Activated T-cell treated with anti-CD3 and anti-CD28 coated beads for 1 hour (primary cell): ENCODE results near the gene MRGPRD.

Experiments used
- DNase-seq: peaks from one replicate; pipeline ENCODE4 v3.0.0-alpha.2; 2020; ENCODE audit warnings: low read depth

Gene MRGPRD

DNA sequence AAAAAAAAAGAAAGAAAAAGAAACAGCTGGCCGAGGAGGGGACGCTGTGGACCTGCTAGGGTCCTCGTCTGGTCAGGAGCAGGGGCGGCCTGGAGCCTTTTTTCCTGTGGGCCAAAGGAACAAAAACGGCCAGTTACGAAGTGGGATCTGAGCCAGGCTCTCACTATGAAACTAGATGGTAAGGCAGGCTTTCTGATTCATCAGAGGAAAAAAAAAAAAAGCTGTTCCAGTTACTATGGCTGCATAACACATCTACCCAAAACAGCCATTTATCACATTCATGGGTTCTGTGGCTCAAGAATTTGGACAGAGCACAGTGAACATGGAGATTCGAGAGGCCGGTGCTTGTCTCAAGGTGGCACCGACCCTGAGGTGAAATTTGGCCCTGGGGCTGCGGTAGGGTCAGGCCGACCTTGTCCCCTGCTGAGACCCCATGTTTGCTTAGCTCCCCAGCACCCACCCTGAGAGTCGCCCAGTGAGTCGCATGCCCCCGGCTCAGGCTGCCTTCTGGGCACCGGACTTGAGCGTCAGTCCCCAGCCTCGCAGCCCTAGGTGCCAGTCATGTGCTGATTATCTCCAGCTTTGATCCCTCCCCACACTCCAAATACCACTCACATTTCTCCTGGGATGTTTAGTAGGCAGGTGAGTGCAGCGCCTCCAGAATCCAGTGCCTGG lies 34.2 kb downstream of the MRGPRD start:
- no peak for DNase-seq

DNA sequence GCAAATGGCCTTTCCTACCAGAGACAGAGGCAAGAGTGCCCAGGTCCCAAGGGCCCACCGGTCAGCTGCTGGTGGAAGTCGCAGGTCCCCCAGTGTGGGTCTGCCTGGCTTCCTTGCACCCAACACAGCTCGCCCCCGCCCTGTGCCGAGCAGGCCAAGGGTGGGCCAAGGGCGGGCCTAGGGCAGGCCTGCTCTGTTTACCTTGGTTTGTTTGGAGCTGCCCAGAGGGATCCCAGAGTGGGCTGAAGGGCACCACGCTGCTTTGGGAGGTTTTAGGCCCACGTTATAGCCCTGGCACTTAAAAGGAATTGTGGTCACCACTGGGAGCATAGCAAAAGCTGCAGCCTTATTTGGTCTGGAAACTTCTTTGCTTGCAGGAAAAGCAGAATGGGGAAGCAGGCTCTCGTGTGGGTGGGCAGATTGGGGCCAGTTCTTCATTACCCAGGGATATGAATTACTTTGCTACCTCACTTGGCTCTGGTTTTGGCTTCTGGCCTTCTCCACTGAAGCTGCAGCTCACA lies 38.0 kb downstream of the MRGPRD start:
- DNase-seq = no peak

DNA sequence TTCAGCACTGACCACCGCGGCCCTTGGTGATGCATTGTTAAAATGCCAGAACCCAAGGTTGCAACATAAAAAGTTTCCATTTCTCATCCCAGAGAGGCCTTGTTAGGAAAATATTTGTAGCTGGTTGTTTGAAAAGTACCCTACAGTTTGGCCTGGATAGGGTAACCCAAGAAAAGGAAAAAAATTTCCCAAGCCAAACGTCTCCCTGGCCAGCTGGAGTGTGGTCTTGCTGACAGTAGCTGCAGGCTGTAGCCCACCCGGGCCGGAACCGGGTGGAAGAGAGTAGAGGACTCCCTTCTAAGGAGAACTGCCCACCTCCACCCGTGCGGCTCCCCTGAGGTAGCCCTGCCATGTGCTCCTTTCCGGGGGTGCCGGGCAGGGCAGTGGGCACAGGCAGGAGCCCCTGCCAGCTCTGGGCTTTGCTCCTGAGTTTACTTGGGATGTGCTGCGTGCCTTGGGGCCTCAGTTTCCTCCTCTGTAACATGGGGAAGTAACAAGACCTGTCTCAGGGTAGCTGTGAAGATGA lies 38.6 kb downstream of the MRGPRD start:
- no peak for DNase-seq

DNA sequence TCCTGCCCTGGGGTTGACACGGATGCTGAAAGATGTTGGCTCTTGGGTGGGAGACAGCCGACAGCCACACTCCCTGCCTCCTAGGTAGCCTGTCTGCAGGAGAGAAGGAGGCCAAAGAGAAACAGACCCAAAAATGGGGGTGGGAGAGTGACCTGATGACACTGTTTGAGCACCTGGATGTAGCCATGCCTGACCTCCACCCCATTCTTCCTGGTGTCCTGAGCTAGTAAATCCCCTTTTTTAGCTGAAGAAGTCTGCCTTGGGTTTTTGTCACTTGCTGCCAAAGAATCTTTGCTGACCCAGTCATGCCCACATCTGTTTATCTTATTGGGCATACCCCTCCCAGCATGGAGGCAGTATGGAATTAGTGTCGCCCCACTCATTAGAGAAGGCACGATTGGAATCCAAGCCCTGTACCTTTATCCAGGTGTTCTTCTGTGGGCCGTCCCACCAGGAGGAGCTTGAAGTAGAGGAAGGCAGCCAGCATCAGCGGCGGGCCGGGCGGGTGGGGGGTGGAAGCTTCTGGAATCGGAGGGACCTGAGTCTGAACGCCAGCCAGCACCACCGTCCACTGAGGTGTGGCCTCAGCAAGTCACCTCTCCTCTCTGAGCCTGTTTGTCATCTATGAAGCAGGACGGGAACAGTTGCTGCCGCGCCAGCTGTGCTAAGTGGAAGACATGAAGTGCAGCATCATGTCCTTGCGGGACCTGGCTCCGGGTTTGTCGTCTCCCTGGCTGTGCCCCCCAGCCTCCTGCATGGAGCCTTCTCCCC lies 39.3 kb downstream of the MRGPRD start:
- DNase-seq = no peak

DNA sequence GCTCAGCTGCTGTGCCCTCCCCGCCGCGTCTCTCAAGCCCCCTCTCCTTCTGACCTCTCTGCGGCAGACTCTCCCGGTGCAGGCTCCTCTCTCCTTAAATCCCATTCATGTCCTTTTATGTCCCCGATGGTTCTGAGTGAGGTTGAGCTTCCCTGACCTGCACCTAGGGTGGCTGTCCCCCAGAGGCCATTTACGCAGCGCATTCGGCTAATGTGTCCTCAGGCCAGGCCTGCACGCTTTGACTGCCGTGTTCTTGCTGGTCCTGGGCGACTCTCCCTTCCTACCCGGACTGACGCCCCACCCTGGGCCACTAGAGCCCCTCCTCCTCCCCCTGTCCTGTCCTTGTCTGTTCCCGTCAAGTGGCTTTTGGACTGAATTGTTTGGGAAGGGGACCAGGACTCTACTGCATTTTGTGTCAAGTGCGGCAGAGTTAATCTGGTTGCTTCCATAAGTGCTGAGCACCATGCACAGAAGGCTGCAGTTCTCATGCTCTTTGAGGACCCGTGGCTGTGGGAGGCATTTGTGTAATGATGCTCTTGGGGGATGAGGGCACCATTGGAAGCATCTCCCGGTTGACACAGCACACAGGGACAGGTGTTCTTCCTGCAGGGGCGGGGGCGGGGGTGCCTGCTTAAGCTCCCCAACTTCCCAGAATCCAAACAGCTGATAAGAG lies 40.0 kb downstream of the MRGPRD start:
- no peak for DNase-seq

DNA sequence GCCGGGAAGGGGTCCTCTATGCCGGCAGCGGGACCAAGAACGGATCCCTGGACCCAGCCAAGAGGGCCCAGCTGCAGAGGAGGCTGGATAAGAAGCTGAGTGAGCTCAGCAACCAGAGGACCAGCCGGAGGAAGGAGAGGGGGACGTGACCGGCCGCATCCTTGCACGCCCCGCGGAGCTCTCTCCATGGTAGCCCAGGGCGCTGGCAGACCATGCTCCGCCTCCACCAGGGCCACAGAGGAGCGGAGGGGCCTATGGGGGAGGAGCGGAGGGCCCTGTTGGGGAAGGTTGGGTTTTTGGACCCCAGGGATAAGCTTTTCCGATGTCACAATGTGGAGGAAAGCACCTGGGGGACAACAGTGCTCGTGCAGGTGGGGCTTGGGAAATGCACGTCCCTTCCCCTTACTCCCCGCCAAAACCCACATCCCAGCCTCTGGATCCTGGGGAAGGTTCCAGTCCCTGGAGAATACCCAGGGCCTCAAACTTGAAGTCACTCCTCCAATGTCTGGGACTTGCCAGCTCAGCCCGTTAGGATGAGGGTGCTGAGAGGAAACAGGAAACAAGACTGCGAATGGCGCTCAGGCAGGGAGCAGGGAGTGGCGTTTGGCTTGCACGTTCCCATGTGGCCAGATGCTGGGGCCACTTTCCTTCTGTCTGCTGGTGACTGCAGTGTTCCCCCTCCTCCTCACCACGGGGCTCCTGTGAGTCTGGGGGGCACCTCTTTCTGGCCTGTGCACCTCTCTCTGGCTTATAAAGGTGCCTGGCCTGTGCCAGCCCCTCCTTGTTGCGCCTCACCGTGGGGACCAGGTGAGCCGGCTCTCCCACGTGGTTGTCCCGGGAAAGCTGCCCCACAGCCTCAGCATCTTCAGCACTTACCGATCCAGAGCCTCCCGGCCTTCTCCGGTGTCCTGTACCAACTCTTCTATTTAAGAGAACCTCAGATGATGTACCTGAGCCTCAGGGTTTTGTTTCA lies 40.9 kb downstream of the MRGPRD start:
- no peak for DNase-seq

DNA sequence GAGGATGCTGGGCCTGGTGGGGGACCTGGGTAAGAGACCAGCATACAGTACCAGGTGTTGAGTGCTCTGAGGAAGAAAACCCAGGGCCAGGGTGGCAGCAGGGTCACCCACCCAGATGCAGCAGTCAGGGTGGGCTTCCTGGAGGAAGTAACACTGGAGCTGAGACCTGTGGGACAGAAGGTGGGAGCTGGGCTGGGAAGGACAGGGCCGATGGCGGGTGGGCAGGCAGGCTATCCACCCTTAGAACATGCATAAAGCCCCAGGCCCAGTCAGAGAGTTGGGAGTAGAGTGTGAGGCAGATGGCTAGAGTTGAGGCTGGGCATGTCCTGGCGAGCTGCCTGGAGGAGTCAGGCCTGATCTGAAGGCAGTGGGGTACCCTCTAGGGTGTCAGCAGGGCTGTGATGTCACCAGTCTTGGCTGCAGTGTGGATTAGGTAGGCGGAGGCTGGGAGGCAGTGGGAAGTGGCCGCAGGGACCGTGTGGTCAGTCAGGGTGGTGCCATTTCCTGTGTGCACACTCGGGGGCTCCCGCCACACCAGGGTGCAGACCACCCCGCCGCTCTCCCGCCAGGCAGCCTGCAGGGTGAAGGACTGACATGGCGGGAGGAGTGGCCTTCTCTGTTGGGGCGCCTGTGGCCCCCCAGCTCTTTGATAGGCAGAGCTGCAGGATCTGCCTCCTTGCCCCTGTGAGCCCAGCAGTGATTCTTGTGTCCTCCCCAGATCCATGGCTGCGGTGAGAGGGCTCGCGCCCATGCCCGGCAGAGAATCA lies 41.8 kb downstream of the MRGPRD start:
- DNase-seq = no peak

DNA sequence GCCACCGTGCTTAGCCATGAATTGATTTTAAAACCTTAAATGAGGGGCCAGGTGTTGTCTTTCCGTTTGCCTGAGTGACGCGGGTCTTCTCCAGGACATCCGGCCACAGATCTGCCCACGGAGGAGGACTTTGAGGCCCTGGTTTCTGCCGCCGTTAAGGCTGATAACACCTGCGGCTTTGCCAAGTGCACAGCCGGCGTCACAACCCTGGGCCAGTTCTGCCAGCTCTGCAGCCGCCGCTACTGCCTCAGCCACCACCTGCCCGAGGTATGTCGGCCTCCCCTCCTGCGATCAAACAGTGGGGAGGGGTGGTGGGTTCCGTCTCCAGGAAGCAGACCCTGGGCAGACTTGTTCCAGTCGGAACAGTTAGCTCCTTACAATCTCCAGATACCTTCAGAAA lies 42.7 kb downstream of the MRGPRD start:
- DNase-seq = no peak

DNA sequence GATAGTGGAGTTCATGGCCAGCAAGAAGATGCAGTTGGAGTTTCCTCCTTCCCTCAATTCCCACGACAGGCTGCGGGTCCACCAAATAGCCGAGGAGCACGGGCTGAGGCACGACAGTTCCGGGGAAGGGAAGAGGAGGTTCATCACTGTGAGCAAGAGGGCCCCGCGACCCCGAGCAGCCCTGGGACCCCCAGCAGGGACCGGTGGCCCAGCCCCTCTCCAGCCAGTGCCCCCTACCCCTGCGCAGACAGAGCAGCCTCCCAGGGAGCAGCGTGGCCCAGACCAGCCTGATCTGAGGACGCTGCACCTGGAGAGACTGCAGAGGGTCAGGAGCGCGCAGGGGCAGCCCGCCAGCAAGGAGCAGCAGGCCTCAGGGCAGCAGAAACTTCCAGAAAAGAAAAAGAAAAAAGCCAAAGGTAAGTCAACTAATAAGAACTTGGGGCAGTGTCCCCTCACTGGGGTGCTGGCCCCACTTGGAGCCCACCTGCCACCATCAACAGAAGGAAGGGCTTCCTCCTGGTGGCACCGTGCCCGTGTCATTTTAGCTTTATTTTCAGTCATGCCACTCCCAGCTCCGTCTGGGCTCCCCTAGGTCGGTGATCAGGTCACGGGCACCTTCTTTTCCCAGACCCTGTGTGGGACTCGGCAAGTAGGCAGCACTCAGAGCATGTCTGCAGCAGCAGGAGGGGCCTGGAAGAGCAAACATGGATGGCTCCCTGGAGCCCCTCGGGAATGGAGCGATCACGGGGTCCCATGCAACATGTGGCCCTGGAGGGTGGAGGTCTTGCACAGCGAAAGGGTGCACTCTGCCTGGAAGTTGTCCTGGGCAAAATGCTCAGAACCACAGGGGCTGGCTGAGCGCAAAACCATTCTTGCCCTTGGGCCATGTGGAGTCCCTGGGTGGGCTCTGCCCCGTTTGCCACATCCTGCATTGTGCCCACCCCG lies 43.8 kb downstream of the MRGPRD start:
- no peak for DNase-seq

DNA sequence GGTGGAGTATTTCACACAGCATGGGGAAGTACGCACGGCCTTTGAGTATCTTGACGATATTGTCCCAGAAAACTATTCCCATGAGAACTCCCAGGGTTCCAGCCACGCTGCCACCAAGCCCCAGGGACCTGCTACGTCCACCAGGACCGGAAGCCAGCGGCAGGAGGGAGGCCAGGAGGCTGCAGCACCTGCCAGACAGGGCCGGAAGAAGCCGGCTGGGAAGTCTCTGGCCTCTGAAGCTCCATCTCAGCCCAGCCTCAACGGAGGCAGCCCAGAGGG lies 44.5 kb downstream of the MRGPRD start:
- no peak for DNase-seq

DNA sequence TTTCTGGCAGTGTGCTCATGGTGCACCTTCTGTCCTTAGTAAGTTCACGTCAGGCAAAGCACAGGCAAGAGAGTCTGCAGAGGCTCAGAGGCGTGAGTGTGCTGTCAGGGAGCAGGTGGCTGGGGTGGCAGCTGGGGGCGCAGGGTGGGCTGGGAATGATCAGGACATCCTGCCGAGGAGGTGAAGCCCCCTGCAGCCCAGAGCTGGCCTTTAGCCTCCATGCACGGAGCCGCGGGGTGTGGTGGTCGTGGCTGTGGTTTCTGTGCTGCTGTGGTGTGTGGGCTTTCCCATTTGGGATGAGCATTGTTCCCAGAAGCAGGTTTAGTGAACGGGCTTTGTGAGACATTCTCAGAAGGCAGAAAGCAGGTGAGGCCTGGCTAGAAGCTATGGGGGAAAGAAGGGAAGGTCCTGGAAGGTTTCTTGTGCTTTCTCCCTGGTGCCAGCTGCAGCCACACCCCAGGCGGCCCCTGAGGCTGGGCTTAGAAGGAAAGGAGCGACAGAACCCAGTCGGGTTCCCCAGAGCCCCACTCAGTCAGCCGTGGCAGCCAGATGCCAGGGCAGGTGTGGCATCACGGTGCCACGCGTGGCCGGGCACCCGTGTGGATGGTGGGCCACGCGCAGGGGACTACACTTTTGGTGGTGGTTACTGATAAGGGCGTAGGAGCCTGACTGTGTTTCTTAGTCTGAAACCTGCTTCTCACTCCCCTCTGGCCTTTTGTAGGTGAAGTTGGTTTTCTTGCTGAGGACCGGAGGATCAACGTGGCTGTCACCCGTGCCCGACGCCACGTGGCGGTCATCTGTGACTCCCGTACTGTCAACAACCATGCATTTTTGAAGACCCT lies 45.0 kb downstream of the MRGPRD start:
- DNase-seq = no peak

DNA sequence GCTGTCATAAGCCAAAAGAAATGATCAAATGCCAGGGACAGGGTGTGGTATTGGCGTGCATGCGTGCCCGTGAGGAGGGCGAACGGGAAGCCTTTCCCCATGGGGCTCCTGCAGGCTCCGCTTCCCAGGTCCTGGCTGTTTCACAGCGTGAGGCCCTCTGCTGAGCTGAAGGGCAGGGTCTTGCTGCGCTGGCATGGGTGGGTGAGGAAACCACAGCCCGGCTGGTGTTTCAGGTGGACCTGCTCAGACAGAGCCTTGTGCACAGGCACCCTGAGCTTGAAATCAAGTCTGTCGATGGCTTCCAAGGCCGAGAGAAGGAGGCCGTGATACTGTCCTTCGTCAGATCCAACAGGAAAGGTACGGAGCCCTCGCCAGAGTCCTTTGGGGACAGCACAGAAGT lies 45.7 kb downstream of the MRGPRD start:
- no peak for DNase-seq

DNA sequence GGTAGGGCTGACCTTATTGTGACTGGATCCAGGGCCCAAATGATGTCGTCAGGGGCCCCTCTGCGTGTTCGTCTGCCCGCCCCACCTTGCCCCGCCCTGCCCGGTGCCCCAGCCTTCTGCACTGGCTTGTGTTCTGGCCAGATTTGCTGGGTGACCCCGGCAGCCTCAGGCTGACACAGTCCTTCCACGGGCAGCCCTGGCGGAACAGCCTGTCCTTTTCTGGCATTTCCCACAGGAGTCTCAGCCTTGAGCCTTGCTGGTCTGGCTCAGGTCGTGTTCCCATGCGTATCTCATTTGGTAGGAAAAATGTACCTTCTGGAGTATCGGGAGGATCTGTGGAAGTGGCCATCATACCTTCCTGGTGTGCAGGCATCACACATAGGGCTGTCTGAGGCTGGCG lies 46.1 kb downstream of the MRGPRD start:
- DNase-seq = no peak

DNA sequence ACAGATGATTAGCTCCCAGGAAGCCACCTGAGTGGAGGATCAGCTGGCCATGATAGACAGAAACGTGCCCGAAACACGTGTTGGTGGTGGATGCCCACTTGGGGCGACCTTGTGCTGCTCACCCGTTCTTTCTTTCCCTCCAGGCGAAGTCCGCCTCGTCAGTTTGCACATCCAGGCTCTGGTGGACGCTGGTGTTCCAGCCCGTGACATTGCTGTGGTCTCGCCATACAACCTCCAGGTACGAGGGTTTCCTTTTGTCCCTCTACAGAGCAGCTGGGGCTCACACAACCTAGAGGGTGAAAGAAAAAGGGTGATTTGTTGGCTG lies 46.5 kb downstream of the MRGPRD start:
- no peak for DNase-seq

DNA sequence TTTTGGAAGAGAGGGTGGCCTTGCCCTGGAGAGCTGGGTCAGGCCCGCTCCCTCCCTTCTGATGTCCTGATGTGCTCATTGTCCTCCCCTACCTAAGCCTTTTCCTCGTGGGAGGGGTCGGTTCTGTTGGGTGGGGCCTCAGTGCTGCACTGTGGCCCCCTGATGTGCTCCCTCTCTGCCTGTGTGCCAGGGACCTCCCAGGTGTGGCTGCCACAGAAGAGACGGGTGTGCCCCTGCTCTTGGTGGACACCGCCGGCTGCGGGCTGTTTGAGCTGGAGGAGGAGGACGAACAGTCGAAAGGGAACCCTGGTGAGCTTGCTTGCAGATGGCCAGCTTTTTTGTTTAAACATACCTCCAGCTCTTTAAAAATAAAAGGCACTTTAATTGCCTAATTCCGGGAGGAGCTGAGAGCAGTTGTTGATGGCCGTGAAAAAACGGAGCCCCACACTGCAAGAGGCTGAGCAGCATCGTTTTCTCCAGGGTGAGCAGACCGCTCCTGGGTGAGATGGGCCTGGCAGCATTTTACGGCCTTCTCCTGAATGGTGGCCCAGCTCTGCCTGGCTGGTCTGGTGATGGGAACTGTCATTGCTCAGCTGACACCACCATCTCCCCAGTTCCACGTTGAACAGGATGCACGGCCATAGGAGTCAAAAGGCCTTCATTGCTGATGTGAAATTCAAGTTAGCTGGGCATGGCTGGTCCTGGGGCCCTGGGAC lies 47.0 kb downstream of the MRGPRD start:
- no peak for DNase-seq

DNA sequence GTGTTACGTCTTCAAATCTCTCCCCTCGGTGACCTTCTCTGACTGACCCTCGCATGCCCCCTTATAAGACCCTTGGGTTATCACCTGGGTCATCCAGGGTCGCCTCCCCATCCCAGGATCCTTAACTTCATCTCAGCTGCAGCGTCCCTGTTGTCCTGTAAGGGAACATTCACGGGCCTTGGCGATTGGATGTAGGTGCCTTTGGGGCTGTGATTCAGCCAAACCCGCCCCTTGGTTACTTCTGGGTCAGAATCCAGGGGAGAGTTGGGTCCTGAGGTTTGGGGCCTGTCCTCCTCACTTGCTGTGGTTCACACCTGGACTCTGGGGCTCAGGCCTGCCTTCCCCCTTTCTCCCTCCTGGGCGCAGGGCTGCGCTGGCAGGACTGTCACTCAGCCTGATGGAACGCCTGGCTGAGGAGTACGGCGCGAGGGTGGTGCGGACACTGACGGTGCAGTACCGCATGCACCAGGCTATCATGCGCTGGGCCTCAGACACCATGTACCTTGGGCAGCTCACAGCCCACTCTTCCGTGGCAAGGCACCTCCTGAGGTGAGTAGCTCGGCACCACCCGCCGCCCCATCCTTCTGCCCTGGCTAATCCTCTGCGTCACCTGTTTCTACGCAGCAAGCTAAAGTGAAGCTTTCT lies 47.7 kb downstream of the MRGPRD start:
- DNase-seq = no peak

DNA sequence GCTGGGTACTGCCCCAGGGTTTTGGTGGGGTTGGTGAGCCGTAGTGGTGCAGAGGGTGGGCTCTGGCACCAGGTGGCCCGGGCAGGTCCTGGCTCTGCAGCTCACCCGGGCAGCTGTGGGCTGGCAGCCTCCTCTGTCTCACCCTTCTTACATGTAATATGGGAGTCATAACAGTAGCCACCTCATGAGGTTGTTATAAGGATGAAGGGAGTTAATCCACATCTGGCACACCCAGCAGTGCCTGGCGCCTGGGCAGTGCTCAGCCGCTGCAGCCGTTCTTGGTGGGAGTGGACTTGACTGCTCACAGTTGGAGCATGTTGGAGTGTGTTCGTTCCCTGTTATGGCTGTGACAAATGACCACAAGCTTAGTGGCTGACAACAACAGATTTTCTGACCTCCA lies 48.4 kb downstream of the MRGPRD start:
- no peak for DNase-seq

DNA sequence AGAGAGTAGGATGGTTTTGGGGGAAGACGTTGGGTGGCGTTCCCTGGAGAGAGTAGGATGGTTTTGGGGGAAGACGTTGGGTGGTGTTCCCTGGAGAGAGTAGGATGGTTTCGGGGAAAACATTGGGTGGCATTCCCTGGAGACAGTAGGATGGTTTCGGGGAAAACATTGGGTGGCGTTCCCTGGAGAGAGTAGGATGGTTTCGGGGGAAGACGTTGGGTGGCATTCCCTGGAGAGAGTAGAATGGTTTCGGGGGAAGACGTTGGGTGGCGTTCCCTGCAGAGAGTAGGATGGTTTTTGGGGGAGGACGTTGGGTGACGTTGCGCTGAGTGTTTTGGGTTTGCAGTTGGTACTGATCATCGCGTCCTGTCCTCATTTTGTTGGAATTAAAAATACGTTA lies 48.9 kb downstream of the MRGPRD start:
- no peak for DNase-seq
